HEK293 (cell line): ENCODE data around the gene SMAD4.

ENCODE experiments used
- CTCF ChIP-seq: fragments of 450-650 bp; formaldehyde crosslinking; IDR thresholded peaks from 2 replicates; pipeline ENCODE4 v1.5.1; 2016; ENCODE audit warnings: missing biosample characterization, missing genetic modification characterization
- KLF10 ChIP-seq: fragments of 450-650 bp; IDR thresholded peaks from 2 replicates; pipeline ENCODE4 v1.5.1; 2018; ENCODE audit warnings: missing biosample characterization, mild to moderate bottlenecking, missing genetic modification characterization
- PRDM10 ChIP-seq: fragments of 450-650 bp; formaldehyde crosslinking; IDR thresholded peaks from 2 replicates; pipeline ENCODE4 v1.5.1; 2016; ENCODE audit warnings: missing biosample characterization, missing genetic modification characterization
- REST ChIP-seq: fragments of 450-650 bp; formaldehyde crosslinking; IDR thresholded peaks from 2 replicates; pipeline ENCODE4 v1.5.1; 2016; ENCODE audit warnings: missing biosample characterization, missing genetic modification characterization
- SALL2 ChIP-seq: fragments of 450-650 bp; formaldehyde crosslinking; IDR thresholded peaks from 2 replicates; pipeline ENCODE4 v1.5.0; 2017; ENCODE audit warnings: missing biosample characterization, mild to moderate bottlenecking, missing genetic modification characterization, borderline replicate concordance
- YY2 ChIP-seq: fragments of 450-650 bp; formaldehyde crosslinking; IDR thresholded peaks from 2 replicates; pipeline ENCODE4 v1.5.1; 2016; ENCODE audit warnings: missing biosample characterization, missing genetic modification characterization
- ZBTB6 ChIP-seq: fragments of 450-650 bp; formaldehyde crosslinking; IDR thresholded peaks from 2 replicates; pipeline ENCODE4 v1.5.1; 2017; ENCODE audit warnings: missing biosample characterization, missing genetic modification characterization
- ZFP37 ChIP-seq: fragments of 450-650 bp; formaldehyde crosslinking; IDR thresholded peaks from 2 replicates; pipeline ENCODE4 v1.5.1; 2016; ENCODE audit warnings: missing biosample characterization, missing genetic modification characterization
- ZNF132 ChIP-seq: fragments of 450-650 bp; formaldehyde crosslinking; IDR thresholded peaks from 2 replicates; pipeline ENCODE4 v1.5.1; 2017; ENCODE audit warnings: missing biosample characterization, missing genetic modification characterization, borderline replicate concordance
- ZNF138 ChIP-seq: fragments of 450-650 bp; formaldehyde crosslinking; IDR thresholded peaks from 2 replicates; pipeline ENCODE4 v1.5.1; 2016; ENCODE audit warnings: missing biosample characterization, missing genetic modification characterization, borderline replicate concordance
- ZNF501 ChIP-seq: fragments of 450-650 bp; formaldehyde crosslinking; IDR thresholded peaks from 2 replicates; pipeline ENCODE4 v1.5.1; 2016; ENCODE audit warnings: missing biosample characterization, missing genetic modification characterization
- ZNF639 ChIP-seq: fragments of 450-650 bp; formaldehyde crosslinking; IDR thresholded peaks from 2 replicates; pipeline ENCODE4 v1.5.1; 2016; ENCODE audit warnings: missing biosample characterization, missing genetic modification characterization
- ZNF707 ChIP-seq: fragments of 450-650 bp; formaldehyde crosslinking; IDR thresholded peaks from 2 replicates; pipeline ENCODE4 v1.5.1; 2016; ENCODE audit warnings: missing biosample characterization, missing genetic modification characterization

- TF ChIP-seq SALL2 (tag by site-specific recombination) (no peak), CTCF (no peak), ZNF501 (tag by site-specific recombination) (no peak), PRDM10 (no peak), REST (tag by site-specific recombination) (no peak), ZNF707 (tag by site-specific recombination) (no peak), ZNF138 (tag by site-specific recombination) (no peak), YY2 (tag by site-specific recombination) (no peak), KLF10 (no peak), ZBTB6 (no peak), ZNF132 (tag by site-specific recombination) (no peak), ZFP37 (tag by site-specific recombination) (0 out of 2 replicates have a peak, but pooled peaks have one; percentile 44), ZNF639 (tag by site-specific recombination) (no peak)
Measured at GRCh38 chr18:50986360-50987087, 43.5 kb upstream of the SMAD4 start.
